Measurements from ENCODE around the gene PKP4.
"Not testable (repeated sequence)": the region's sequence is repeated elsewhere in the genome, so short reads cannot be mapped to it uniquely, and the experiment has no call there.

Gene PKP4

DNA sequence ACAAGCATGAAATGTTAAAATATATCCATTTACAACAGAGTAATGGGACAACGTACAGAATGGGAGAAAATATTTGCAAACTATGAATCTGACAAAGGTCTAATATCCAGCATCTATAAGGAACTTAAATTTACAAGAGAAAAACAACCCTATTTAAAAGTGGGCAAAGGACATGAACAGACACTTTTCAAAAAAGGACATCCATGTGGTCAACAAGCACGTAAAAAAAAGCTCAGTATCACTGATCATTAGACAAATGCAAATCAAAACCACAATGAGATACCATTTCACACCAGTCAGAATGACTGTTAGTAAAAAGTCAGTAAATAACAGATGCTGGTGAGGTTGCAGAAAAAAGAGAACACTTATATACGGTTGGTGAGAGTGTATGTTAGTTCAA is 16.1 kb downstream of the PKP4 start:
- not testable (repeated sequence) for DNase-seq (ENCODE audit: low read depth, low spot score)

- DNase-seq (ENCODE audit: low read depth, low spot score): not testable (repeated sequence)
These were observed 16.5 kb downstream of the PKP4 start for GRCh38 chr2:158473300-158473699.

- no peak for DNase-seq (ENCODE audit: low read depth, low spot score)
These were observed 17.1 kb downstream of the PKP4 start for GRCh38 chr2:158473719-158474392.

DNA sequence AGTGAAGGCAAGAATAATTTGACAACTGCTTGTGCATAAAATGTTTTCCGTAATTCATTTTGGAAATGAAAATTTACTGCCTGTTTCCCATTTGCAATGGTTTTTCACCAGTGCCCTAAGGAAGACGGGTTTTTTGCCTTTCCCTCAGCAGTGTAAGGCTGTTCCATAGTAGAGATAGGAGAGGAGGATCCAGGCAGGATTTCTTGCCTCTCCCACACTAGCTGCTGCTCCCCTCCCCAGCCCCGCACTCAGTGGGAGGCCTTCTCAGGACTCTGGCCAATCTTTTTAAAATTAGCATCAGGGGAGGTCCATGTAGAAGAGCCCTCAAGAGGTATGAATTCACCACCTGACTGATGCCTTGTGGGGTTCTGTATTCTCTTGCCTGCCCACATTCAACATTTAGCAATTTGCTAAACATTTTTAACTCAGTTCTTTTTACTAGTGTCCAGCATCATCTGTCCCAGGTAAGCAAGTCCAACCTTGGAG is 17.8 kb downstream of the PKP4 start:
- DNase-seq (ENCODE audit: low read depth, low spot score): not testable (repeated sequence)

DNA sequence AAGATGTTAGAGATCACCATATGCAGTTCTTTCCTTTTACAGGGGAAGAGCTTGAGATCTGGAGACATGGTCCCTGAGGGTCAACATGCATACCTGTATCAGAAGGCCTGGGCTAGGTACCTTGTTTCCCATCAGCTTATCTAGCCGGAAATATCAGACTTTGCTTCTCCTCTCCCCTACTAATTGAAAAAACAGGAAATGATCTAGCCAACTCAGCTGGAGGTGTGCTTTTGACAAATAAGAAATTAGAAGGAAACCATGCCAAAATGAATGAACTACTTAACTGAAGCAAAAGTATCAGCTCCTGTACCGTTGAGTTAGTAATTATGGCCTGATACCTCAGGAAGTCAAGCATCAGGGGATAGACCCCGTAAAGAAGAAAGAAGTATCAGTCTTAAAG is 20.4 kb downstream of the PKP4 start:
- no peak for DNase-seq (ENCODE audit: low read depth, low spot score)

GRCh38 chr2:158478237-158478636 is 21.5 kb downstream of the PKP4 start:
- no peak for DNase-seq (ENCODE audit: low read depth, low spot score)

- no peak for DNase-seq (ENCODE audit: low read depth, low spot score)
These were observed 22.1 kb downstream of the PKP4 start for GRCh38 chr2:158478816-158479215.

DNA sequence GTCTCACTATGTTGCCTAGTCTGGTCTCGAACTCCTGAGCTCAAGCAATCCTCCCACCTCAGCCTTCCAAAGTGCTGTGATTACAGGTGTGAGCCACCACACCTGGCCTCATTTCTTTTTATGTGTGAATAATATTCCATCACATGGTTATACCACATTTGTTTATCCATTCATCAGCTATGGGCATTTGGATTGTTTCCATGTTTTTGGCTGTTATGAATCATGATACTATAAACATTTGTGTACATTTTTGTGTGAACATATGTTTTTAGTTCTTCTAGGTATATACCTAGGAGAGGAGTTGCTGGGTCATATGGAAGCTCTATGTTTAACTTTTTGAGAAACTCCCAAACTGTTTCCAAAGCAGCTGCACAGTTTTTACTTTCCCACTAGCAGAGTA is 24.4 kb downstream of the PKP4 start:
- DNase-seq (ENCODE audit: low read depth, low spot score): no peak

GRCh38 chr2:158482594-158482993 is 25.8 kb downstream of the PKP4 start:
- no peak for DNase-seq (ENCODE audit: low read depth, low spot score)

- DNase-seq (ENCODE audit: low read depth, low spot score): no peak
These were observed 28.3 kb downstream of the PKP4 start for GRCh38 chr2:158484892-158485556.

GRCh38 chr2:158486150-158486969 is 29.6 kb downstream of the PKP4 start:
- no peak for DNase-seq (ENCODE audit: low read depth, low spot score)

GRCh38 chr2:158486970-158487325 is 30.2 kb downstream of the PKP4 start:
- DNase-seq (ENCODE audit: low read depth, low spot score): no peak

DNA sequence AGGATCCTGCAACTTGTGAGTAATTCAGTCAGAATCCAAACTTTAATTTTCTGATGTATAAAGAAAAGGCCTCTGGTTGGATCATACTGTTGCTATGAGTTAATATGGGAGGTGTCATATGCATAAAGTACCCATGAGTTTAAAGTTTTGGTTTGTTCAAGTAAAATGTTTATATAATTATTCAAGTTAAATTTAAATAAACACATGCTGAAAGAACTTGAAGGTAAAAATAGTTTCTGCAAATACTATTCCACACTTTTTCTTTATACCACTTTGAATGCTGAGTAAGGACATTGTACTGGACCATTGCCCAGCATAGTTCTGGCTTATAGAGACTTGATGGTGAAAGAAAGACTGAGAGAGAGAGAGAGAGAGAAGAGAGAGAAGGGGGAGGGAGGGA is 30.7 kb downstream of the PKP4 start:
- DNase-seq (ENCODE audit: low read depth, low spot score): no peak

- no peak for DNase-seq (ENCODE audit: low read depth, low spot score)
These were observed 31.9 kb downstream of the PKP4 start for GRCh38 chr2:158488442-158489216.

DNA sequence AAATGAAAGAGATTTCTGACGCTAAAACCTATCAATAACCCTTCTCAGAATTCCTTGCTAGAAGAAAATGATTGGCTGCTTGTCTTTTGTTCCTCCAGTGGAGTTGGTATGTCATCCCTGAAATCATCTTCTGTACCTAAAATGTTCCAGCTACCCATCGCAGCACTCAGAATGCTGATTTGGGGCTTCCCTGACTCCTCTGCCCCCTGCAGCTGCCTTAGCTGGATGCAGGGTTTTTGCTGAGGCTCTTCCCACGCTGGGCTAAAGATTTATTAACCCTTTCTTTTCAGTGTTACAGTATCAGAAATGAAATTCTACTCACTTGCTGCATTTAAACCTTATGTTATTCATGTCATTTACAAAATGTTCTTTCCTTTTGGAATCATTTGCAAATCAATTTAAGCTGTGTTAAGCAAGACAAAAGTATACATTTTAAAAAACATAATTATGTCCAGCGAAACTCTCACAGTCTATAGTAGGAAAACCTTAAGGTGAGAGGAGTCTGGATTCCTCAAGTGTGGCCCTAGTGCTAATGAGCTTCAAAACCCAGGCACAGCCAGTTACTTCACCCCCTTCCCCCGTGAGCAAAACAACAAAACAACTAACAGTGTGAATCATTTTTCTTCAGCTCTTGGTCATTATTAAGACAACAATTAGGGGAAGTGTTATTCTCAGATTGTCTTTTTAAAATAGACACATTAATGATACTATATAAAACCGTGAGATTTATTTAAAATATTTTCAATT is 32.8 kb downstream of the PKP4 start:
- DNase-seq (ENCODE audit: low read depth, low spot score): no peak

DNA sequence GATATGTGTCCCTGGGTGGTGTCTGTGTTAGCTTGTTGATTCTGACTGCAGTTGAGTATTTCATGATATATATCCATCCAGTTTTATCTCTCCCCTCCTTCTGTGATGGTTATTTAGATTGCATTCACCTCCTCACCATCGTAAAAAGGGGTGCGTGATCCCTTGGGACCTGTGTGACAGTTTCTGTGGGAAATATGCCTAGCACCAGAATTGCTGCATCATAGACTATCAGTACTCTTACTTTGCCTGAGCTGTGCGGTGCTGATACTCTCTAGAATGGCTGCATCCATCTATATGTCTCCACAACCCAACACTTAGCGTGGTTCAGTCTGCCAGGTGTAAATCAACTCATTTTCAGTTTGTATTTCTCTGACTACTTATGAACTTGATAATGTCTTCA is 34.3 kb downstream of the PKP4 start:
- DNase-seq (ENCODE audit: low read depth, low spot score): no peak

- DNase-seq (ENCODE audit: low read depth, low spot score): no peak
These were observed 36.7 kb downstream of the PKP4 start for GRCh38 chr2:158493458-158493857.

DNA sequence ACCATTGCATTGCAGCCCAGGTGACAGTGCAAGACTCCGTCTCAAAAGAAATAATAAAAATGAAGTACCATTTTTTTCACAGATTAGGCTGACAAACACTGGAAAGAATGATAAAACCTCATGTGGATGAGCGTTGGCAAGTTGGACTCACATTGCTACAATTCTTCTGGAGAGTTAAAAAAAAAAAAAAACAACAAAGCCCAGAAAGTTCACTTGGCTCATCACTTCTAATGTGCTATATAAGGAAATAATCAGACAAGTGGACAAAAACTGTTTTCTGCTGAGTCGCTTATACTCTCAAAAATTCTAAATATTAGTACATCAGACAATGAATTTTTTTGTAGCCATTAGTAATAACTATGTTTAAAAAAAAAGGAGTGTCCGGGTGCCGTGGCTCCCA is 38.4 kb downstream of the PKP4 start:
- DNase-seq (ENCODE audit: low read depth, low spot score): no peak

- no peak for DNase-seq (ENCODE audit: low read depth, low spot score)
These were observed 40.2 kb downstream of the PKP4 start for GRCh38 chr2:158496986-158497385.

- DNase-seq (ENCODE audit: low read depth, low spot score): no peak
These were observed 40.7 kb downstream of the PKP4 start for GRCh38 chr2:158497486-158497885.

Measured in activated naive CD8-positive, alpha-beta T cell treated with anti-CD3 and anti-CD28 coated beads, Interleukin-2, amount 50 U/mL, for 16 hours (primary cell).